Liver (tissue), 3 donors: ENCODE results near the gene HHIPL1.

ENCODE experiments used
- ATF3 ChIP-seq: IDR thresholded peaks from 2 replicates; pipeline ENCODE4 v1.6.1; 2016; ENCODE audit warnings: antibody characterized with exemption
- CTCF ChIP-seq: fragments of 150-350 bp; IDR thresholded peaks from 2 replicates; pipeline ENCODE4 v1.5.1; 2017; ENCODE audit warnings: improper control_type of control experiment, low read depth, low read length; ENCODE audit not compliant: missing input control
- EGR1 ChIP-seq, 2 donors: IDR thresholded peaks; 2 replicates each; pipeline ENCODE4 v1.6.1; 2016 to 2018; ENCODE audit warnings: antibody characterized with exemption in 2 of 2, low read depth in 2 of 2
- GABPA ChIP-seq, 2 donors: IDR thresholded peaks in 1 of 2; conservative IDR thresholded peaks in 1 of 2; 2 replicates each; pipeline ENCODE4 v1.6.1; 2016; ENCODE audit warnings: antibody characterized with exemption in 2 of 2, mild to moderate bottlenecking in 1 of 2, moderate library complexity in 1 of 2
- MAX ChIP-seq: IDR thresholded peaks from 2 replicates; pipeline ENCODE4 v1.6.1; 2016; ENCODE audit warnings: antibody characterized with exemption
- RAD21 ChIP-seq, 2 donors: IDR thresholded peaks; 2 replicates each; pipeline ENCODE4 v1.6.1; 2016; ENCODE audit warnings: antibody characterized with exemption in 2 of 2, mild to moderate bottlenecking in 2 of 2
- REST ChIP-seq: IDR thresholded peaks from 2 replicates; pipeline ENCODE4 v1.6.1; 2016; ENCODE audit warnings: antibody characterized with exemption, mild to moderate bottlenecking
- SP1 ChIP-seq: IDR thresholded peaks from 2 replicates; pipeline ENCODE4 v1.6.1; 2018; ENCODE audit warnings: antibody characterized with exemption, mild to moderate bottlenecking
- TAF1 ChIP-seq: conservative IDR thresholded peaks from 2 replicates; pipeline ENCODE4 v1.6.1; 2016; ENCODE audit warnings: antibody characterized with exemption, mild to moderate bottlenecking
- ZBTB33 ChIP-seq: IDR thresholded peaks from 2 replicates; pipeline ENCODE4 v1.6.1; 2016; ENCODE audit warnings: antibody characterized with exemption
- donor health status: healthy.
- donor health status: healthy.

GRCh38 chr14:99713972-99714371 lies 69.0 kb downstream of the HHIPL1 start:
- TF ChIP-seq ZBTB33 (no peak), RAD21 (IDR thresholded peaks at IDR 0.05) (no peak), ATF3 (no peak), CTCF (no peak), TAF1 (no peak), GABPA (IDR thresholded peaks at IDR 0.05 in 1 of 2, conservative IDR thresholded peaks at IDR 0.05 in 1 of 2) (no peak), REST (no peak), EGR1 (IDR thresholded peaks at IDR 0.05; ENCODE audit: low read depth in 2 of 2) (no peak), MAX (no peak), SP1 (no peak)
